ENCODE results near the gene MAPKAPK2. TPM values are rescaled to one million over a fixed set of nuclear protein-coding genes. Genes with fewer than 3 reads are reported as not detected.

The MAPKAPK2 gene
- total RNA-seq, 2 experiments from 2014 or later: 14.5 to 39.9 TPM

GRCh38 chr1:206695733-206696132 is 11.0 kb downstream of the MAPKAPK2 start:
- no peak for TF ChIP-seq CTCF (conservative IDR thresholded peaks at IDR 0.05; ENCODE audit: low read length)
- TF ChIP-seq EZH2phosphoT487 (IDR thresholded peaks at IDR 0.05; ENCODE audit: borderline replicate concordance, low read depth, low read length): no peak
- Histone ChIP-seq H4K20me1 (ENCODE audit: insufficient read depth, low read length) (peaks cover 7% of the 10 kb centered on the region; the same call in 1 of the 2 replicates), H3K36me3 (ENCODE audit: insufficient read depth, low read length) (no peaks in the 10 kb centered on the region), H3K9me3 (ENCODE audit: low read length) (no peaks in the 10 kb centered on the region), H3K27ac (ENCODE audit: low read depth, low read length, poor library complexity, severe bottlenecking) (no peak overlapping the region), H2AFZ (ENCODE audit: low read length) (no peak overlapping the region), H3K4me2 (ENCODE audit: low read length) (no peak overlapping the region), H3K4me3 (ENCODE audit: low read depth, low read length, poor library complexity, severe bottlenecking) (no peak overlapping the region), H3K9me2 (ENCODE audit: insufficient read depth, low read length) (no peaks in the 10 kb centered on the region), H3K4me1 (ENCODE audit: insufficient read depth, low read length, poor library complexity, severe bottlenecking) (no peaks in the 10 kb centered on the region), H3K79me2 (ENCODE audit: insufficient read depth, low read depth, low read length) (no peaks in the 10 kb centered on the region)
- no peak for DNase-seq (ENCODE audit: low spot score)
- ChIA-PET CTCF (ENCODE audit: unreplicated experiment) (no interaction called here), POLR2A (interaction anchor here (0.9 kb wide), 1 partner anchor 32 kb away, joined by 3 read pairs; no protein-coding TSS in a partner anchor)
- BruUV-seq (replicated peaks): no TSS peak
- intact Hi-C loops (cut with micrococcal nuclease; ENCODE audit: unreplicated experiment): no loop called here

GRCh38 chr1:206696812-206697585 is 12.3 kb downstream of the MAPKAPK2 start:
- Histone ChIP-seq H4K20me1 (ENCODE audit: insufficient read depth, low read length) (peaks cover 3% of the 10 kb centered on the region; the same call in 1 of the 2 replicates), H3K4me1 (ENCODE audit: insufficient read depth, low read length, poor library complexity, severe bottlenecking) (no peaks in the 10 kb centered on the region), H3K4me3 (ENCODE audit: low read depth, low read length, poor library complexity, severe bottlenecking) (no peak overlapping the region), H3K4me2 (ENCODE audit: low read length) (no peak overlapping the region), H3K9me2 (ENCODE audit: insufficient read depth, low read length) (no peaks in the 10 kb centered on the region), H3K27ac (ENCODE audit: low read depth, low read length, poor library complexity, severe bottlenecking) (no peak overlapping the region), H3K36me3 (ENCODE audit: insufficient read depth, low read length) (no peaks in the 10 kb centered on the region), H3K9me3 (ENCODE audit: low read length) (no peaks in the 10 kb centered on the region), H2AFZ (ENCODE audit: low read length) (no peak overlapping the region), H3K79me2 (ENCODE audit: insufficient read depth, low read depth, low read length) (no peaks in the 10 kb centered on the region)
- intact Hi-C loops (cut with micrococcal nuclease; ENCODE audit: unreplicated experiment): no loop called here
- ChIA-PET POLR2A (interaction anchor here (0.9 to 1.0 kb wide), 2 partner anchors 10 to 12 kb away, joined by 4 read pairs; no protein-coding TSS in a partner anchor), CTCF (ENCODE audit: unreplicated experiment) (no interaction called here)
- BruUV-seq (replicated peaks): no TSS peak
- no peak for DNase-seq (ENCODE audit: low spot score)
- TF ChIP-seq CTCF (conservative IDR thresholded peaks at IDR 0.05; ENCODE audit: low read length) (no peak), EZH2phosphoT487 (IDR thresholded peaks at IDR 0.05; ENCODE audit: borderline replicate concordance, low read depth, low read length) (no peak)

- Histone ChIP-seq H3K4me2 (ENCODE audit: low read length) (no peak overlapping the region), H3K79me2 (ENCODE audit: insufficient read depth, low read depth, low read length) (no peaks in the 10 kb centered on the region), H3K4me3 (ENCODE audit: low read depth, low read length, poor library complexity, severe bottlenecking) (no peak overlapping the region), H3K9me2 (ENCODE audit: insufficient read depth, low read length) (no peaks in the 10 kb centered on the region), H2AFZ (ENCODE audit: low read length) (no peak overlapping the region), H3K36me3 (ENCODE audit: insufficient read depth, low read length) (no peaks in the 10 kb centered on the region), H3K4me1 (ENCODE audit: insufficient read depth, low read length, poor library complexity, severe bottlenecking) (no peaks in the 10 kb centered on the region), H4K20me1 (ENCODE audit: insufficient read depth, low read length) (no peaks in the 10 kb centered on the region), H3K9me3 (ENCODE audit: low read length) (no peaks in the 10 kb centered on the region), H3K27ac (ENCODE audit: low read depth, low read length, poor library complexity, severe bottlenecking) (no peak overlapping the region)
- ChIA-PET POLR2A (interaction anchor here (0.6 to 1.0 kb wide), 4 partner anchors 15 to 1986 kb away, joined by 3 to 5 read pairs (median 4); no protein-coding TSS in a partner anchor), CTCF (ENCODE audit: unreplicated experiment) (interaction anchor here (0.6 kb wide), 1 partner anchor 352 kb away, joined by 7 read pairs; no protein-coding TSS in a partner anchor)
- DNase-seq (ENCODE audit: low spot score): no peak
- intact Hi-C loops (cut with micrococcal nuclease; ENCODE audit: unreplicated experiment): no loop called here
- TF ChIP-seq CTCF (conservative IDR thresholded peaks at IDR 0.05; ENCODE audit: low read length) (no peak), EZH2phosphoT487 (IDR thresholded peaks at IDR 0.05; ENCODE audit: borderline replicate concordance, low read depth, low read length) (no peak)
- BruUV-seq (replicated peaks): no TSS peak
These were observed 13.3 kb downstream of the MAPKAPK2 start for GRCh38 chr1:206698011-206698410.

All from OCI-LY7 (cell line).